Caco-2 (cell line): ENCODE data around the gene LPCAT1. TPM values are rescaled to one million over a fixed set of nuclear protein-coding genes. Genes with fewer than 3 reads are reported as not detected.

Experiments used
- BruUV-seq: library from RNA; stranded (reverse); fragments of 400-500 nt; replicated peaks from 2 replicates; lab custom pipeline; 2021; lab: Mats Ljungman, UMichigan
- CTCF ChIA-PET: fragments of 300-600 bp; sonication (Branson Sonifier 250); formaldehyde crosslinking; loops from one replicate; lab custom pipeline; 2022; ENCODE audit warnings: antibody characterized with exemption; lab: Charles Lee
- POLR2A ChIA-PET: fragments of 300-600 bp; sonication (Branson Sonifier 250); formaldehyde crosslinking; loops from one replicate; lab custom pipeline; 2022; ENCODE audit warnings: antibody characterized with exemption; lab: Charles Lee
- DNase-seq, 2 experiments: peaks; one replicate each; pipeline versions ENCODE4 v3.0.0 to v3.0.0-alpha.2; 2020 to 2022
- H3K27me3 ChIP-seq: replicated peaks from 2 replicates; pipeline ENCODE4 v1.6.0; 2011; ENCODE audit warnings: low read length; ENCODE audit not compliant: control insufficient read depth, insufficient read depth
- H3K36me3 ChIP-seq: 2 replicates; pipeline ENCODE4 v1.5.1; 2011; ENCODE audit warnings: low read length; ENCODE audit not compliant: control insufficient read depth, insufficient read depth
- H3K4me1 ChIP-seq: fragments of 250-450 bp; sonication (Bioruptor Pico); 2 replicates; pipeline ENCODE4 v1.5.1; 2020; ENCODE audit warnings: mild to moderate bottlenecking
- H3K4me3 ChIP-seq: 2 replicates; pipeline ENCODE4 v1.5.1; 2011; ENCODE audit warnings: low read depth, mild to moderate bottlenecking, control low read depth, low read length
- H3K9me3 ChIP-seq: fragments of 250-450 bp; sonication (Bioruptor Pico); 2 replicates; pipeline ENCODE4 v1.5.1; 2020; ENCODE audit warnings: mild to moderate bottlenecking, moderate library complexity
- H3K27ac Mint-ChIP-seq: one replicate; pipeline ENCODE4 v1.8.0; 2022; ENCODE audit warnings: mixed read lengths; ENCODE audit not compliant: unreplicated experiment
- H3K27me3 Mint-ChIP-seq: one replicate; pipeline ENCODE4 v1.8.0; 2022; ENCODE audit warnings: mixed read lengths; ENCODE audit not compliant: insufficient read depth, unreplicated experiment
- H3K36me3 Mint-ChIP-seq: one replicate; pipeline ENCODE4 v1.8.0; 2022; ENCODE audit warnings: mild to moderate bottlenecking, mixed read lengths; ENCODE audit not compliant: insufficient read depth, unreplicated experiment
- H3K4me1 Mint-ChIP-seq: one replicate; pipeline ENCODE4 v1.8.0; 2022; ENCODE audit warnings: low read depth, mixed read lengths; ENCODE audit not compliant: unreplicated experiment
- H3K4me3 Mint-ChIP-seq: one replicate; pipeline ENCODE4 v1.8.0; 2022; ENCODE audit warnings: mild to moderate bottlenecking, moderate library complexity, mixed read lengths; ENCODE audit not compliant: unreplicated experiment
- H3K9me3 Mint-ChIP-seq: one replicate; pipeline ENCODE4 v1.8.0; 2022; ENCODE audit warnings: mixed read lengths; ENCODE audit not compliant: unreplicated experiment
- intact Hi-C: fragments of 100-400 bp; cut with micrococcal nuclease; formaldehyde crosslinking; loops from one replicate; pipeline ENCODE4 v1.10.0; 2022; ENCODE audit not compliant: unreplicated experiment
- total RNA-seq: library from RNA; stranded (reverse); gene quantifications from 2 replicates; pipeline ENCODE4 v1.2.3, GENCODE V29; 2022
- TF ChIP-seq, protein P1 (sequence below), 2 experiments: fragments of 200-600 bp in 1 of 2; IDR thresholded peaks; 1 replicate in 1 of 2; 2 replicates in 1 of 2; pipeline versions ENCODE4 v1.5.1 to v1.8.0; 2011 to 2022; ENCODE audit warnings: antibody characterized with exemption in 1 of 2, control low read depth in 1 of 2, inconsistent platforms in 1 of 2, low read depth in 1 of 2, low read length in 1 of 2, mild to moderate bottlenecking in 1 of 2, moderate library complexity in 1 of 2; ENCODE audit not compliant: insufficient read depth in 1 of 2, severe bottlenecking in 1 of 2, unreplicated experiment in 1 of 2

The LPCAT1 gene
- total RNA-seq, 1 experiment from 2014 or later: 52.8 TPM

DNA sequence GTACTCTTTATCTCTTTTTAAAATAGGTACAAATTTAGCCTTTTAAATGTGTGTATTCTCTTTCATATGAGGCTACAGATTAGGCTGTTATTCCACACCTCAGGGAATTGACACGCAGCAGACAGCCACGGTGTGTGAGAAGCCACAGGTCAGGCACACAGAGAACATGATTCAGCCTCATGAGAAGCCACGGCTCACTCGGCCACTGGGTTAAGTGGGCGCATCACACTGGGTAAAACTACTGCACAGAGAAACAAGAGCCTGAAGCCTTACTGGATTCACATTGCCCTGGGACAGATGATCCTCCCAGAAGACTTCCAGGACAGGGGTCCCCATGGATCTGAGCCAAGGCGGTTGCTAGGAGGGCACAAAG is 28.2 kb downstream of the LPCAT1 start:
- Histone ChIP-seq H3K4me3 (no peak overlapping the region), H3K9me3 (no peaks in the 10 kb centered on the region), H3K27me3 (no peaks in the 10 kb centered on the region), H3K36me3 (no peaks in the 10 kb centered on the region), H3K4me1 (no peaks in the 10 kb centered on the region)
- H3K36me3 Mint-ChIP-seq: peaks cover 30% of the 10 kb centered on the region
- TF ChIP-seq, protein P1, sequence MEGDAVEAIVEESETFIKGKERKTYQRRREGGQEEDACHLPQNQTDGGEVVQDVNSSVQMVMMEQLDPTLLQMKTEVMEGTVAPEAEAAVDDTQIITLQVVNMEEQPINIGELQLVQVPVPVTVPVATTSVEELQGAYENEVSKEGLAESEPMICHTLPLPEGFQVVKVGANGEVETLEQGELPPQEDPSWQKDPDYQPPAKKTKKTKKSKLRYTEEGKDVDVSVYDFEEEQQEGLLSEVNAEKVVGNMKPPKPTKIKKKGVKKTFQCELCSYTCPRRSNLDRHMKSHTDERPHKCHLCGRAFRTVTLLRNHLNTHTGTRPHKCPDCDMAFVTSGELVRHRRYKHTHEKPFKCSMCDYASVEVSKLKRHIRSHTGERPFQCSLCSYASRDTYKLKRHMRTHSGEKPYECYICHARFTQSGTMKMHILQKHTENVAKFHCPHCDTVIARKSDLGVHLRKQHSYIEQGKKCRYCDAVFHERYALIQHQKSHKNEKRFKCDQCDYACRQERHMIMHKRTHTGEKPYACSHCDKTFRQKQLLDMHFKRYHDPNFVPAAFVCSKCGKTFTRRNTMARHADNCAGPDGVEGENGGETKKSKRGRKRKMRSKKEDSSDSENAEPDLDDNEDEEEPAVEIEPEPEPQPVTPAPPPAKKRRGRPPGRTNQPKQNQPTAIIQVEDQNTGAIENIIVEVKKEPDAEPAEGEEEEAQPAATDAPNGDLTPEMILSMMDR (IDR thresholded peaks at IDR 0.05; ENCODE audit: insufficient read depth in 1 of 2, low read depth in 1 of 2, low read length in 1 of 2, severe bottlenecking in 1 of 2, unreplicated experiment in 1 of 2): no peak
- no peaks in the 10 kb centered on the region for H3K9me3 Mint-ChIP-seq
- no peak for DNase-seq
- ChIA-PET POLR2A (no interaction called here), CTCF (no interaction called here)
- BruUV-seq: no TSS peak
- H3K4me3 Mint-ChIP-seq: no peak overlapping the region
- intact Hi-C loops: no loop called here
- H3K4me1 Mint-ChIP-seq: no peaks in the 10 kb centered on the region
- H3K27ac Mint-ChIP-seq: no peak overlapping the region
- H3K27me3 Mint-ChIP-seq: no peaks in the 10 kb centered on the region

DNA sequence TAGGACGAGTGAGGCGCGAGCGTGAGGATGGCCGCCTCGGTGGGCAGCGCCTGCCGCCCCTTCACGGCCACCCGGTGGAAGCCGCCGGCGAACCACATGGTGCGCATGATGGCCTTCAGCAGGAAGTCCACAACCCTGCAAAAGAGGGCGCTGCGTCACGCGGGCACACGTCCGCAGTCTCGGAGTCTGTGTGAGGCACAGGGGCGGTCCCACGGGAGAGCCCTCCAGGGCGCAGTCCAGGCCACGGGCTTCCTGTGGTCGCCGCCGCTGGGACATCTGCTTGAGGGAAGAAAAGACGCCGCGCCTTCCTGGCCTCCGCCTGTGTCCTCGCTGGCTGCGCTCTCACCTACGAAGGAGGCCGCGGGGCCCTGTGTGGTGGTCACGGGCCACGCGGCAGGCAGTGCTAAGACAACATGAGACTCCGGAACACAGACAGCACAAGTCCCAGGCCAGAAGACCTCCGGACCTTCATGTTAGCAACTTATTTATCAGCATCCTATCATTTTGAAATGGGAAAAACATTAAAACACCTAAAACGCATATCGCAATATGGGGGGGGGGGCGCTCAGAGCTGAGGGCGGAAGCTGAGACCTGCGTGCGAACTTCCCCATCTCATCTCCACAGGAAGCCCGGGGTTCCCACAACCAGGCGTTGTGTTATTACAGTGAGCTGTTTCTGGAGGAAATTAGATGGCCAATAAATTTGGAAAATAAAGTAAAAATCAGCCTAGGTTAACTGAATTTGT is 28.8 kb downstream of the LPCAT1 start:
- Histone ChIP-seq H3K36me3 (no peaks in the 10 kb centered on the region), H3K4me1 (no peaks in the 10 kb centered on the region), H3K4me3 (no peak overlapping the region), H3K9me3 (no peaks in the 10 kb centered on the region), H3K27me3 (no peaks in the 10 kb centered on the region)
- Mint-ChIP-seq H3K27ac (no peak overlapping the region), H3K9me3 (no peaks in the 10 kb centered on the region), H3K27me3 (no peaks in the 10 kb centered on the region), H3K4me1 (no peaks in the 10 kb centered on the region), H3K36me3 (peaks cover 35% of the 10 kb centered on the region), H3K4me3 (no peak overlapping the region)
- DNase-seq: no peak
- TF ChIP-seq, protein P1 (IDR thresholded peaks at IDR 0.05; ENCODE audit: insufficient read depth in 1 of 2, low read depth in 1 of 2, low read length in 1 of 2, severe bottlenecking in 1 of 2, unreplicated experiment in 1 of 2): no peak
- ChIA-PET POLR2A (no interaction called here), CTCF (no interaction called here)
- intact Hi-C loops: no loop called here
- BruUV-seq: no TSS peak

DNA sequence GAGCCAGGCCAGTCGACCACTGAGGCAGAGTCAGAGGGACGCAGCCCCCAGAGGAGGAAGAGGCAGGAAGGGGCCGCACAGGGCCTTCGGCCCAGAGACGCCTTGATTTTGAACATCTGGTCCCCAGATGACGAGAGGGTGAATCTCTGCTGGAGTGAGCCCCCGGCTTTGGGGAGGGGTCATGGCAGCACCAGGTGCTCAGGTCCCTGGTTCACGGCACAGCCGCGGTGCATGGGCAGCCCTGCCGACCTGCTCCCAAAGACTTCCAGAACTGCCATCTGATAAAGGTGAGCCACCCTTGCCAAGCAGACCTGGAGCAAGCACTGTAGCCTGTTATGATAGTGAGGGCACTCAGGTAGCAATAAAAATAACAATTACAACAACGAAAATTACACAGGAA is 29.8 kb downstream of the LPCAT1 start:
- no peaks in the 10 kb centered on the region for H3K27me3 ChIP-seq
- Mint-ChIP-seq H3K4me1 (no peaks in the 10 kb centered on the region), H3K27ac (no peak overlapping the region), H3K4me3 (no peak overlapping the region), H3K9me3 (no peaks in the 10 kb centered on the region), H3K36me3 (peaks cover 39% of the 10 kb centered on the region), H3K27me3 (no peaks in the 10 kb centered on the region)
- POLR2A ChIA-PET: no interaction called here
- H3K4me3 ChIP-seq: no peak overlapping the region
- CTCF ChIA-PET: no interaction called here
- H3K36me3 ChIP-seq: no peaks in the 10 kb centered on the region
- TF ChIP-seq, protein P1 (IDR thresholded peaks at IDR 0.05; ENCODE audit: insufficient read depth in 1 of 2, low read depth in 1 of 2, low read length in 1 of 2, severe bottlenecking in 1 of 2, unreplicated experiment in 1 of 2): no peak
- H3K9me3 ChIP-seq: no peaks in the 10 kb centered on the region
- H3K4me1 ChIP-seq: no peaks in the 10 kb centered on the region
- DNase-seq: no peak
- intact Hi-C loops: no loop called here
- no TSS peak for BruUV-seq
